ENCODE results near the gene LPAR6.

DNA sequence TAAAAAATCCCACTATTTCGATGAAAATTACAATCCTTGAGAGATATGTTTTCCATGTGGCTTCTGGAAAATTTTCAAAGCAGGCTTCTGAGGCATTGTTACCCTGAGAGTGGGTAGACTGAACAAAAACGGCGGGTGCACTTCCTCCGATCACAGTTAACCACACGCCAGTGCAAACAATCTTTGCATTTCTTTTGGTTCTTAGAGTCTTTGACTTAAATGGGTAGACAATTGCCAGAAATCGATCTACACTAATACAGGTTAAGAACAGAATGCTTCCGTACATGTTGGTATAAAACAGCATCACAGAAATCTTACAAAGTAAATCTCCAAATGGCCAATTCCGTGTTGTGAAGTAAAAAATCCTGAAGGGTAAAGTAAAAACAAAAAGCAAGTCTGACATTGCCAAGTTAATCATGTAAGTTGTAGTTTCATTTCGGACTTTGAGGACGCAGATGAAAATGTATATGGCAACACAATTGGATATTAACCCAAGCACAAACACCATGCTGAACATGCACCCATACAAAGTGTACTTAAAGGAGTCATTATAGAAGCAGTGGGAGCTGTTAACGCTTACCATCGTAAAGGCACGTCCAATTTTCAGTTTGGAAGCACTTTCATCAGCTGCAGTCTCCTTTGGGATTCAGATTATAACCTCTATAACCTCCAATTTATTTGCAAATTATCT, 927 bp downstream of the LPAR6 start:
- no peak for TF ChIP-seq POLR2A (IDR thresholded peaks at IDR 0.05)
- TF ChIP-seq, protein P1, sequence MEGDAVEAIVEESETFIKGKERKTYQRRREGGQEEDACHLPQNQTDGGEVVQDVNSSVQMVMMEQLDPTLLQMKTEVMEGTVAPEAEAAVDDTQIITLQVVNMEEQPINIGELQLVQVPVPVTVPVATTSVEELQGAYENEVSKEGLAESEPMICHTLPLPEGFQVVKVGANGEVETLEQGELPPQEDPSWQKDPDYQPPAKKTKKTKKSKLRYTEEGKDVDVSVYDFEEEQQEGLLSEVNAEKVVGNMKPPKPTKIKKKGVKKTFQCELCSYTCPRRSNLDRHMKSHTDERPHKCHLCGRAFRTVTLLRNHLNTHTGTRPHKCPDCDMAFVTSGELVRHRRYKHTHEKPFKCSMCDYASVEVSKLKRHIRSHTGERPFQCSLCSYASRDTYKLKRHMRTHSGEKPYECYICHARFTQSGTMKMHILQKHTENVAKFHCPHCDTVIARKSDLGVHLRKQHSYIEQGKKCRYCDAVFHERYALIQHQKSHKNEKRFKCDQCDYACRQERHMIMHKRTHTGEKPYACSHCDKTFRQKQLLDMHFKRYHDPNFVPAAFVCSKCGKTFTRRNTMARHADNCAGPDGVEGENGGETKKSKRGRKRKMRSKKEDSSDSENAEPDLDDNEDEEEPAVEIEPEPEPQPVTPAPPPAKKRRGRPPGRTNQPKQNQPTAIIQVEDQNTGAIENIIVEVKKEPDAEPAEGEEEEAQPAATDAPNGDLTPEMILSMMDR (IDR thresholded peaks at IDR 0.05) = no peak
